Astrocyte (in vitro differentiated cells and primary cell): ENCODE data around the gene OPCML. TPM values are rescaled to one million over a fixed set of nuclear protein-coding genes. Genes with fewer than 3 reads are reported as not detected.

Source experiments
- DNase-seq: peaks from one replicate; pipeline ENCODE4 v3.0.0-alpha.2; 2010; ENCODE audit warnings: low read depth
- FAIRE-seq: peaks from 2 replicates; lab custom pipeline; 2011; peaks lifted over from hg19 to GRCh38; lab: Jason Lieb, UNC
- H2AFZ ChIP-seq: 2 replicates; pipeline ENCODE4 v1.6.0; 2012; ENCODE audit warnings: low read depth, low read length, inconsistent platforms
- H3K27ac ChIP-seq: 2 replicates; pipeline ENCODE4 v1.5.1; 2011; ENCODE audit warnings: low read depth, low read length, inconsistent platforms
- H3K27me3 ChIP-seq: 2 replicates; pipeline ENCODE4 v1.6.0; 2011; ENCODE audit warnings: low read length, inconsistent platforms; ENCODE audit not compliant: insufficient read depth
- H3K36me3 ChIP-seq: 2 replicates; pipeline ENCODE4 v1.5.1; 2011; ENCODE audit warnings: low read length, inconsistent platforms; ENCODE audit not compliant: insufficient read depth
- H3K4me1 ChIP-seq: 2 replicates; pipeline ENCODE4 v1.5.1; 2011; ENCODE audit warnings: low read length, inconsistent platforms; ENCODE audit not compliant: insufficient read depth
- H3K4me2 ChIP-seq: 2 replicates; pipeline ENCODE4 v1.6.0; 2012; ENCODE audit warnings: low read length, inconsistent platforms
- H3K4me3 ChIP-seq: 2 replicates; pipeline ENCODE4 v1.5.1; 2011; ENCODE audit warnings: low read depth, mild to moderate bottlenecking, low read length, inconsistent platforms; ENCODE audit not compliant: insufficient read depth
- H3K79me2 ChIP-seq: 2 replicates; pipeline ENCODE4 v1.6.0; 2012; ENCODE audit warnings: mild to moderate bottlenecking, low read length, inconsistent platforms; ENCODE audit not compliant: insufficient read depth
- H3K9ac ChIP-seq: 2 replicates; pipeline ENCODE4 v1.6.0; 2012; ENCODE audit warnings: mild to moderate bottlenecking, low read length, inconsistent platforms
- H3K9me3 ChIP-seq: 2 replicates; pipeline ENCODE4 v1.5.1; 2012; ENCODE audit warnings: low read depth, mild to moderate bottlenecking, low read length, inconsistent platforms; ENCODE audit not compliant: insufficient read depth
- H4K20me1 ChIP-seq: 2 replicates; pipeline ENCODE4 v1.6.0; 2012; ENCODE audit warnings: low read length, inconsistent platforms; ENCODE audit not compliant: insufficient read depth
- H3K27ac Mint-ChIP-seq: one replicate; pipeline ENCODE4 v1.8.0; 2021; ENCODE audit warnings: mild to moderate bottlenecking, mixed read lengths; ENCODE audit not compliant: unreplicated experiment
- H3K27me3 Mint-ChIP-seq: one replicate; pipeline ENCODE4 v1.8.0; 2021; ENCODE audit warnings: low read depth, mixed read lengths; ENCODE audit not compliant: unreplicated experiment
- H3K36me3 Mint-ChIP-seq: one replicate; pipeline ENCODE4 v1.8.0; 2021; ENCODE audit warnings: low read depth, mixed read lengths; ENCODE audit not compliant: unreplicated experiment
- H3K4me1 Mint-ChIP-seq: one replicate; pipeline ENCODE4 v1.8.0; 2021; ENCODE audit warnings: low read depth, mixed read lengths; ENCODE audit not compliant: unreplicated experiment
- H3K4me3 Mint-ChIP-seq: one replicate; pipeline ENCODE4 v1.8.0; 2021; ENCODE audit warnings: mild to moderate bottlenecking, moderate library complexity, mixed read lengths; ENCODE audit not compliant: unreplicated experiment
- H3K9me3 Mint-ChIP-seq: one replicate; pipeline ENCODE4 v1.8.0; 2021; ENCODE audit warnings: mild to moderate bottlenecking, mixed read lengths; ENCODE audit not compliant: unreplicated experiment
- CTCF ChIP-seq: IDR thresholded peaks from 2 replicates; pipeline ENCODE4 v1.5.1; 2011; ENCODE audit warnings: low read depth, mild to moderate bottlenecking, inconsistent platforms, low read length, moderate library complexity; ENCODE audit not compliant: insufficient read depth
- EZH2 ChIP-seq: IDR thresholded peaks from 2 replicates; pipeline ENCODE4 v1.6.1; 2012; ENCODE audit warnings: mild to moderate bottlenecking, low read length, inconsistent platforms; ENCODE audit not compliant: insufficient read depth
- total RNA-seq: library from RNA; stranded (reverse); gene quantifications from 2 replicates; pipeline ENCODE4 v1.2.1, GENCODE V29; 2021

Gene OPCML
- total RNA-seq, 1 donor from 2014 or later: 7.9 TPM

GRCh38 chr11:133012803-133013202, 519.5 kb downstream of the OPCML start:
- H3K4me1 Mint-ChIP-seq: no peaks in the 10 kb centered on the region
- Histone ChIP-seq H3K9ac (no peak overlapping the region), H3K4me1 (no peaks in the 10 kb centered on the region), H3K36me3 (no peaks in the 10 kb centered on the region), H3K27ac (no peak overlapping the region), H3K4me2 (no peak overlapping the region), H3K79me2 (no peaks in the 10 kb centered on the region), H3K27me3 (peaks cover 6% of the 10 kb centered on the region), H3K9me3 (no peaks in the 10 kb centered on the region), H3K4me3 (no peak overlapping the region), H2AFZ (no peak overlapping the region), H4K20me1 (no peaks in the 10 kb centered on the region)
- peaks cover 17% of the 10 kb centered on the region for H3K27me3 Mint-ChIP-seq
- DNase-seq: no peak
- no peaks in the 10 kb centered on the region for H3K9me3 Mint-ChIP-seq
- no peak overlapping the region for H3K4me3 Mint-ChIP-seq
- no peak overlapping the region for H3K27ac Mint-ChIP-seq
- no peak for FAIRE-seq
- TF ChIP-seq CTCF: no peak
- TF ChIP-seq EZH2: no peak
- no peaks in the 10 kb centered on the region for H3K36me3 Mint-ChIP-seq

GRCh38 chr11:133011604-133012003, 520.7 kb downstream of the OPCML start:
- no peak for FAIRE-seq
- peaks cover 14% of the 10 kb centered on the region for H3K27me3 ChIP-seq
- H3K36me3 Mint-ChIP-seq: no peaks in the 10 kb centered on the region

More at GRCh38 chr11:133011604-133012003, 520.7 kb downstream of the OPCML start:
- Mint-ChIP-seq H3K4me1 (no peaks in the 10 kb centered on the region), H3K27me3 (peaks cover 20% of the 10 kb centered on the region), H3K4me3 (no peak overlapping the region), H3K27ac (no peak overlapping the region), H3K9me3 (no peaks in the 10 kb centered on the region)
- Histone ChIP-seq H3K4me1 (no peaks in the 10 kb centered on the region), H3K79me2 (no peaks in the 10 kb centered on the region), H3K36me3 (no peaks in the 10 kb centered on the region), H4K20me1 (no peaks in the 10 kb centered on the region), H3K9ac (no peak overlapping the region), H2AFZ (no peak overlapping the region), H3K27ac (no peak overlapping the region), H3K9me3 (no peaks in the 10 kb centered on the region), H3K4me2 (no peak overlapping the region), H3K4me3 (no peak overlapping the region)
- TF ChIP-seq EZH2 (no peak), CTCF (no peak)
- DNase-seq: no peak
